Measurements from ENCODE around the gene AGRP. TPM values are rescaled to one million over a fixed set of nuclear protein-coding genes. Genes with fewer than 3 reads are reported as not detected.
A peak's percentile ranks its signal among the peaks of the same experiment; 100 is the strongest.

Gene AGRP
- total RNA-seq, 1 donor from 2014 or later: not detected

GRCh38 chr16:67446968-67447507 lies 36.3 kb downstream of the AGRP start:
- Mint-ChIP-seq H3K4me1 (ENCODE audit: low read depth, unreplicated experiment) (peaks cover 20% of the 10 kb centered on the region), H3K36me3 (ENCODE audit: unreplicated experiment) (no peaks in the 10 kb centered on the region), H3K4me3 (ENCODE audit: unreplicated experiment) (no peak overlapping the region), H3K27me3 (ENCODE audit: unreplicated experiment) (peaks cover 12% of the 10 kb centered on the region), H3K27ac (ENCODE audit: unreplicated experiment) (peak overlapping the region; percentile 59), H3K9me3 (ENCODE audit: unreplicated experiment) (no peaks in the 10 kb centered on the region)
- no peak for TF ChIP-seq CTCF (IDR thresholded peaks at IDR 0.05; ENCODE audit: partially characterized antibody, unreplicated experiment)
- no peak for DNase-seq

GRCh38 chr16:67445913-67446907 lies 37.1 kb downstream of the AGRP start:
- Mint-ChIP-seq H3K36me3 (ENCODE audit: unreplicated experiment) (no peaks in the 10 kb centered on the region), H3K27ac (ENCODE audit: unreplicated experiment) (peak overlapping the region; percentile 59), H3K9me3 (ENCODE audit: unreplicated experiment) (no peaks in the 10 kb centered on the region), H3K27me3 (ENCODE audit: unreplicated experiment) (peaks cover 17% of the 10 kb centered on the region), H3K4me3 (ENCODE audit: unreplicated experiment) (peak overlapping the region; percentile 40), H3K4me1 (ENCODE audit: low read depth, unreplicated experiment) (peaks cover 27% of the 10 kb centered on the region)
- TF ChIP-seq CTCF (IDR thresholded peaks at IDR 0.05; ENCODE audit: partially characterized antibody, unreplicated experiment): no peak
- DNase-seq: no peak

- peaks cover 27% of the 10 kb centered on the region for H3K4me1 Mint-ChIP-seq (ENCODE audit: low read depth, unreplicated experiment)
- no peak for TF ChIP-seq CTCF (IDR thresholded peaks at IDR 0.05; ENCODE audit: partially characterized antibody, unreplicated experiment)
Observed at GRCh38 chr16:67445441-67445912, 37.9 kb downstream of the AGRP start.

GRCh38 chr16:67445126-67445426 lies 38.3 kb downstream of the AGRP start:
- DNase-seq: no peak
- H3K9me3 Mint-ChIP-seq (ENCODE audit: unreplicated experiment): no peaks in the 10 kb centered on the region
- H3K4me1 Mint-ChIP-seq (ENCODE audit: low read depth, unreplicated experiment): peaks cover 27% of the 10 kb centered on the region
- H3K27me3 Mint-ChIP-seq (ENCODE audit: unreplicated experiment): peaks cover 12% of the 10 kb centered on the region
- no peaks in the 10 kb centered on the region for H3K36me3 Mint-ChIP-seq (ENCODE audit: unreplicated experiment)
- no peak overlapping the region for H3K4me3 Mint-ChIP-seq (ENCODE audit: unreplicated experiment)
- TF ChIP-seq CTCF (IDR thresholded peaks at IDR 0.05; ENCODE audit: partially characterized antibody, unreplicated experiment): no peak
- peak overlapping the region; percentile 11 for H3K27ac Mint-ChIP-seq (ENCODE audit: unreplicated experiment)

More at GRCh38 chr16:67445441-67445912, 37.9 kb downstream of the AGRP start:
- Mint-ChIP-seq H3K36me3 (ENCODE audit: unreplicated experiment) (no peaks in the 10 kb centered on the region), H3K9me3 (ENCODE audit: unreplicated experiment) (no peaks in the 10 kb centered on the region), H3K4me3 (ENCODE audit: unreplicated experiment) (no peak overlapping the region), H3K27me3 (ENCODE audit: unreplicated experiment) (peaks cover 15% of the 10 kb centered on the region), H3K27ac (ENCODE audit: unreplicated experiment) (no peak overlapping the region)
- no peak for DNase-seq
